ENCODE measurements around the gene WDPCP.
"Not testable (repeated sequence)": the region's sequence is repeated elsewhere in the genome, so short reads cannot be mapped to it uniquely, and the experiment has no call there.

- TF ChIP-seq, protein P1, sequence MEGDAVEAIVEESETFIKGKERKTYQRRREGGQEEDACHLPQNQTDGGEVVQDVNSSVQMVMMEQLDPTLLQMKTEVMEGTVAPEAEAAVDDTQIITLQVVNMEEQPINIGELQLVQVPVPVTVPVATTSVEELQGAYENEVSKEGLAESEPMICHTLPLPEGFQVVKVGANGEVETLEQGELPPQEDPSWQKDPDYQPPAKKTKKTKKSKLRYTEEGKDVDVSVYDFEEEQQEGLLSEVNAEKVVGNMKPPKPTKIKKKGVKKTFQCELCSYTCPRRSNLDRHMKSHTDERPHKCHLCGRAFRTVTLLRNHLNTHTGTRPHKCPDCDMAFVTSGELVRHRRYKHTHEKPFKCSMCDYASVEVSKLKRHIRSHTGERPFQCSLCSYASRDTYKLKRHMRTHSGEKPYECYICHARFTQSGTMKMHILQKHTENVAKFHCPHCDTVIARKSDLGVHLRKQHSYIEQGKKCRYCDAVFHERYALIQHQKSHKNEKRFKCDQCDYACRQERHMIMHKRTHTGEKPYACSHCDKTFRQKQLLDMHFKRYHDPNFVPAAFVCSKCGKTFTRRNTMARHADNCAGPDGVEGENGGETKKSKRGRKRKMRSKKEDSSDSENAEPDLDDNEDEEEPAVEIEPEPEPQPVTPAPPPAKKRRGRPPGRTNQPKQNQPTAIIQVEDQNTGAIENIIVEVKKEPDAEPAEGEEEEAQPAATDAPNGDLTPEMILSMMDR (IDR thresholded peaks at IDR 0.05), result not testable (repeated sequence)
- not testable (repeated sequence) for TF ChIP-seq POLR2AphosphoS5 (IDR thresholded peaks at IDR 0.05; ENCODE audit: insufficient read depth in 1 of 2, low read depth in 1 of 2); POLR2A (IDR thresholded peaks at IDR 0.05)
Measured at GRCh38 chr2:63557819-63558218, 30.5 kb downstream of the WDPCP start.

Data from vagina (tissue), 2 donors.